ENCODE data around the gene TOR2A.

Gene TOR2A

GRCh38 chr9:127770583-127770904 lies 35.5 kb upstream of the TOR2A start:
- H3K36me3 ChIP-seq (ENCODE audit: control insufficient read depth, insufficient read depth, low read length): peaks cover 19% of the 10 kb centered on the region
- no peaks in the 10 kb centered on the region for H3K27me3 ChIP-seq (replicated peaks; ENCODE audit: control insufficient read depth, insufficient read depth, low read length)
- H3K4me3 ChIP-seq (replicated peaks; ENCODE audit: low read depth, low read length): peak overlapping the region; percentile 67
- DNase-seq (ENCODE audit: extremely low read depth, insufficient read length): no peak
- TF ChIP-seq CTCF (IDR thresholded peaks at IDR 0.05; ENCODE audit: insufficient read depth, low read length, poor library complexity, severe bottlenecking): no peak

GRCh38 chr9:127769929-127770582 lies 35.0 kb upstream of the TOR2A start:
- no peak for DNase-seq (ENCODE audit: extremely low read depth, insufficient read length)
- no peaks in the 10 kb centered on the region for H3K27me3 ChIP-seq (replicated peaks; ENCODE audit: control insufficient read depth, insufficient read depth, low read length)
- peaks cover 21% of the 10 kb centered on the region for H3K36me3 ChIP-seq (ENCODE audit: control insufficient read depth, insufficient read depth, low read length)
- no peak for TF ChIP-seq CTCF (IDR thresholded peaks at IDR 0.05; ENCODE audit: insufficient read depth, low read length, poor library complexity, severe bottlenecking)
- H3K4me3 ChIP-seq (replicated peaks; ENCODE audit: low read depth, low read length): peak overlapping the region; percentile 67

GRCh38 chr9:127769101-127769500 lies 34.0 kb upstream of the TOR2A start:
- Histone ChIP-seq H3K27me3 (replicated peaks; ENCODE audit: control insufficient read depth, insufficient read depth, low read length) (no peaks in the 10 kb centered on the region), H3K4me3 (replicated peaks; ENCODE audit: low read depth, low read length) (no peak overlapping the region), H3K36me3 (ENCODE audit: control insufficient read depth, insufficient read depth, low read length) (peaks cover 21% of the 10 kb centered on the region)
- TF ChIP-seq CTCF (IDR thresholded peaks at IDR 0.05; ENCODE audit: insufficient read depth, low read length, poor library complexity, severe bottlenecking): no peak
- DNase-seq (ENCODE audit: extremely low read depth, insufficient read length): no peak

GRCh38 chr9:127768698-127769097 lies 33.6 kb upstream of the TOR2A start:
- Histone ChIP-seq H3K4me3 (replicated peaks; ENCODE audit: low read depth, low read length) (no peak overlapping the region), H3K27me3 (replicated peaks; ENCODE audit: control insufficient read depth, insufficient read depth, low read length) (no peaks in the 10 kb centered on the region), H3K36me3 (ENCODE audit: control insufficient read depth, insufficient read depth, low read length) (peaks cover 18% of the 10 kb centered on the region)
- TF ChIP-seq CTCF (IDR thresholded peaks at IDR 0.05; ENCODE audit: insufficient read depth, low read length, poor library complexity, severe bottlenecking): no peak
- no peak for DNase-seq (ENCODE audit: extremely low read depth, insufficient read length)

GRCh38 chr9:127767909-127768331 lies 32.8 kb upstream of the TOR2A start:
- no peaks in the 10 kb centered on the region for H3K27me3 ChIP-seq (replicated peaks; ENCODE audit: control insufficient read depth, insufficient read depth, low read length)
- DNase-seq (ENCODE audit: extremely low read depth, insufficient read length): no peak
- TF ChIP-seq CTCF (IDR thresholded peaks at IDR 0.05; ENCODE audit: insufficient read depth, low read length, poor library complexity, severe bottlenecking): no peak

GRCh38 chr9:127767410-127767809 lies 32.3 kb upstream of the TOR2A start:
- Histone ChIP-seq H3K4me3 (replicated peaks; ENCODE audit: low read depth, low read length) (no peak overlapping the region), H3K27me3 (replicated peaks; ENCODE audit: control insufficient read depth, insufficient read depth, low read length) (no peaks in the 10 kb centered on the region), H3K36me3 (ENCODE audit: control insufficient read depth, insufficient read depth, low read length) (peaks cover 16% of the 10 kb centered on the region)
- no peak for DNase-seq (ENCODE audit: extremely low read depth, insufficient read length)
- no peak for TF ChIP-seq CTCF (IDR thresholded peaks at IDR 0.05; ENCODE audit: insufficient read depth, low read length, poor library complexity, severe bottlenecking)

More at GRCh38 chr9:127767909-127768331, 32.8 kb upstream of the TOR2A start:
- Histone ChIP-seq H3K4me3 (replicated peaks; ENCODE audit: low read depth, low read length) (no peak overlapping the region), H3K36me3 (ENCODE audit: control insufficient read depth, insufficient read depth, low read length) (peaks cover 16% of the 10 kb centered on the region)
